MM.1S (cell line): Measurements from ENCODE around the gene NEURL1B.

Source experiments
- CTCF ChIP-seq: fragments of 300-600 bp; sonication (generic); IDR thresholded peaks from 2 replicates; pipeline ENCODE4 v1.5.1; 2016; ENCODE audit warnings: antibody characterized with exemption, low read length, mixed read lengths
- EZH2 ChIP-seq: fragments of 300-600 bp; sonication (generic); optimal IDR thresholded peaks from 2 replicates; pipeline ENCODE3; 2017; ENCODE audit warnings: low read depth, mild to moderate bottlenecking, antibody characterized with exemption, low read length, mixed read lengths
- EZH2phosphoT487 ChIP-seq: fragments of 300-600 bp; sonication (generic); IDR thresholded peaks from 2 replicates; pipeline ENCODE4 v1.6.1; 2018; ENCODE audit warnings: antibody characterized with exemption, low read length

- TF ChIP-seq CTCF = no peak
- no peak for TF ChIP-seq EZH2
- TF ChIP-seq EZH2phosphoT487 = no peak
Observed at GRCh38 chr5:172644266-172644665, 3.2 kb downstream of the NEURL1B start.
